Transverse colon (tissue), 4 donors: Measurements from ENCODE around the gene LRP1-AS. TPM values are rescaled to one million over a fixed set of nuclear protein-coding genes. Genes with fewer than 3 reads are reported as not detected.

Experiments used
- DNase-seq: peaks from one replicate; pipeline ENCODE4 v3.0.0-alpha.2; 2019
- H3K27ac ChIP-seq, 4 donors: fragments of 200-600 bp; sonication (generic); 2 replicates each; pipeline ENCODE4 v1.5.1; 2016 to 2018; ENCODE audit warnings: inconsistent platforms in 4 of 4
- H3K27me3 ChIP-seq: fragments of 200-600 bp; sonication (generic); 2 replicates; pipeline ENCODE4 v1.5.1; 2017; ENCODE audit warnings: inconsistent platforms
- H3K36me3 ChIP-seq, 4 donors: fragments of 200-600 bp; sonication (generic); 2 replicates each; pipeline ENCODE4 v1.5.1; 2017 to 2019; ENCODE audit warnings: inconsistent platforms in 4 of 4
- H3K4me1 ChIP-seq, 4 donors: fragments of 200-600 bp; sonication (generic); 2 replicates each; pipeline ENCODE4 v1.5.1; 2017 to 2020; ENCODE audit warnings: inconsistent platforms in 4 of 4
- H3K4me3 ChIP-seq, 4 donors: fragments of 200-600 bp; sonication (generic); 1 replicate in 1 of 4; 2 replicates in 3 of 4; pipeline versions ENCODE4 v1.5.1 to v1.6.1; 2017 to 2019; ENCODE audit warnings: inconsistent platforms in 4 of 4
- H3K9me3 ChIP-seq, 2 donors: fragments of 200-600 bp; sonication (generic); 2 replicates each; pipeline ENCODE4 v1.5.1; 2017 to 2019; ENCODE audit warnings: inconsistent platforms in 2 of 2
- CTCF ChIP-seq, 5 experiments: fragments of 200-600 bp in 3 of 5; fragments of 450-650 bp in 2 of 5; sonication (generic) in 3 of 5; IDR thresholded peaks; 1 replicate in 2 of 5; 2 replicates in 3 of 5; pipeline ENCODE4 v1.5.1; 2016 to 2017; ENCODE audit warnings: antibody characterized with exemption in 5 of 5, inconsistent platforms in 3 of 5, mild to moderate bottlenecking in 2 of 5, moderate library complexity in 1 of 5
- EP300 ChIP-seq: sonication (generic); formaldehyde crosslinking; IDR thresholded peaks from one replicate; pipeline ENCODE4 v1.6.1; 2017; ENCODE audit warnings: antibody characterized with exemption, low read depth
- POLR2A ChIP-seq: fragments of 450-650 bp; IDR thresholded peaks from one replicate; pipeline ENCODE4 v1.6.1; 2016; ENCODE audit warnings: antibody characterized with exemption, mild to moderate bottlenecking, moderate library complexity
- POLR2AphosphoS5 ChIP-seq, 3 donors: sonication (generic); formaldehyde crosslinking; IDR thresholded peaks; one replicate each; pipeline ENCODE4 v1.6.1; 2016; ENCODE audit warnings: antibody characterized with exemption in 3 of 3
- WGBS, 2 donors: methylation state at CpG; one replicate each; pipeline ENCODE4 v1.1.5; 2018; ENCODE audit warnings: low coverage in 1 of 2; 5-methylcytosine and 5-hydroxymethylcytosine counted together
- in situ Hi-C, 4 donors: fragments of 200-750 bp; cut with MboI; loops; one replicate each; pipeline versions ENCODE4 v1.15.0 to v1.15.1; 2017; ENCODE audit warnings: low sequenced_read_pairs in 3 of 4, low pct_ligation_motif_present in 1 of 4, low pct_unique_long_range_greater_than_20kb in 1 of 4
- intact Hi-C: fragments of 100-400 bp; cut with DNase I; formaldehyde crosslinking; loops from one replicate; pipeline ENCODE4 v1.15.1; 2023; ENCODE audit warnings: low total_unique reads
- total RNA-seq, 4 donors: library from RNA; depleted of rRNA; stranded (reverse); fragments of >200 nt; gene quantifications; one replicate each; pipeline ENCODE4 v1.1.0, GENCODE V29; 2016

Gene LRP1-AS
- total RNA-seq, 4 donors from 2014 or later: not detected

DNA sequence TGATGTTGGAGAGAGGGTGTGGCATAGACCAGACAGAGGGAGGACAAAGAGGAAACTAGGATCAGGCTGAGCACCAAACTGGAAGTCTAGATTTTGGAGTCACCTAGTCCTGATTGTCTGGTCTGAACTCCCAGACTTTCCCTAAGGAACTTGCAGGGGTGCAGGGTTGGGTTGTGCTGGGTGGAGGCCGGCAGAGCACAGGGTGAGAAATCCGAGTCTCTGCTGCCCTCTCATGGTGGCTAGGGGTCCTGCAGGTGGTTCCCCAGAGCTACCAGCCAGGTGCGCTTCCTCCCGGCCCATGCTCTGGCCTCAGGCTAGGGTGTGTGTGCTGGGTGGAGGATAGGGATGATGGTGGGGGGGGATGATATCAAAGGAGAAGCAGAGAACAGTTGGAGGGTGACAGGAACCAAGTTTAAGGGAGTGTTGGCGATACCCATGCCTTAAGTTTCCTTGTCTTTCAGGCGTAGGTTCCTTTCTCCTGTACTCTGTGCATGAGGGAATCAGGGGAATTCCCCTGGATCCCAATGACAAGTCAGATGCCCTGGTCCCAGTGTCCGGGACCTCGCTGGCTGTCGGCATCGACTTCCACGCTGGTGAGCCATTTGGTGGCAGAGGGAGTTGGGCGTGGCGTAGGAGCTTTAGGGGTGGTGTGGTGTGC, 35.6 kb upstream of the LRP1-AS start:
- H3K4me3 ChIP-seq: no peak overlapping the region
- TF ChIP-seq CTCF (IDR thresholded peaks at IDR 0.05) (peak; percentile 88 to 94 (median 91)), EP300 (no peak), POLR2A (no peak), POLR2AphosphoS5 (IDR thresholded peaks at IDR 0.05) (peak in 2 of 3 donors; percentile 13 to 16)
- H3K4me1 ChIP-seq: no peaks in the 10 kb centered on the region
- intact Hi-C loops (loop anchor here (2.0 to 10.0 kb wide), 3 partner anchors 58 to 178 kb away; partner anchors contain the start of gene ZBTB39), in situ Hi-C loops (loop anchor here in 3 of 4 donors (5.0 to 25.0 kb wide), 2 partner anchors 61 to 421 kb away; partner anchors contain the start of genes HSD17B6 (in 1 of the 3) and PRIM1 (in 1 of the 3))
- no peaks in the 10 kb centered on the region for H3K9me3 ChIP-seq
- no peaks in the 10 kb centered on the region for H3K27me3 ChIP-seq
- peak; percentile 86 for DNase-seq
- H3K27ac ChIP-seq: no peak overlapping the region
- peaks cover 0 to 31% (median 15%) of the 10 kb centered on the region in 4 donors for H3K36me3 ChIP-seq
- 52% methylated on average over 13 of the region's 13 CpGs; no CpG with 5 or more reads in 1 of the 2 donors for WGBS, 2 donors

DNA sequence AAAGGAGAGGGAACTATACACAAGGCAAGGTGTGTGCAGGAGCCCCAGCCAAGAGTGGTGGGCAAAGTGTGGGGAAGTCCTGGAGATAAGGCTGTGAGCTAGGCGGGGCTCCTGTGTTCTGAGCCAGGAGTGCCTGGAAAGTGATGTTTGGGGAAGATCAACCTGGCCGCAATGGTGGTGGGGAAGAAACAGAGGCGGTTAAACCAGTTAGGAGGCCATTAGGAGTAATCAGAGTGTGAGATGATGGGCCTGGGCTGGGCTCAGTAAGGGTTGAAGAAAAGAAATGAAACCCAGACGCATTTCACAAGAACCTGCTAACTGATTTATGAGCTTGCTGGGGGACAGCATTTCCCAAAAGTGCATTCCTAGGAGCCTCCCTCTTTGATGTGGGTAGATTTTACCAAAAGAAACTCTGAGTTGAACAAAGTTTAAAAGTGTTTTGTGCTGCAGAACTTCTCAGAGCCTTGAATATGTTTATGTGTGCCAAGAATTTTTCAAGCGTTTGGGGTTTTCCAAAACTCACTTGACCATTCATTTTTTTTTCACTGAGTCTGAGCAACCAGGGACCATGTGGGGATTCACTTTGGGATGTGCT, 34.2 kb upstream of the LRP1-AS start:
- H3K36me3 ChIP-seq: peaks cover 0 to 36% (median 15%) of the 10 kb centered on the region in 4 donors
- no peak overlapping the region for H3K4me3 ChIP-seq
- H3K9me3 ChIP-seq: no peaks in the 10 kb centered on the region
- intact Hi-C loops (loop anchor here (2.0 to 10.0 kb wide), 3 partner anchors 57 to 177 kb away; partner anchors contain the start of gene ZBTB39), in situ Hi-C loops (loop anchor here in 3 of 4 donors (5.0 to 25.0 kb wide), 2 partner anchors 59 to 419 kb away; partner anchors contain the start of genes HSD17B6 (in 1 of the 3) and PRIM1 (in 1 of the 3))
- H3K4me1 ChIP-seq: no peaks in the 10 kb centered on the region
- no peak for DNase-seq
- WGBS, 2 donors: 70 to 74% methylated on average over 4 to 5 of the region's 5 CpGs
- TF ChIP-seq POLR2AphosphoS5 (IDR thresholded peaks at IDR 0.05) (peak in 1 of 3 donors; percentile 11), CTCF (IDR thresholded peaks at IDR 0.05) (no peak)
- no peaks in the 10 kb centered on the region for H3K27me3 ChIP-seq
- H3K27ac ChIP-seq: no peak overlapping the region

GRCh38 chr12:57181072-57181471, 33.7 kb upstream of the LRP1-AS start:
- no peak for DNase-seq
- H3K9me3 ChIP-seq: no peaks in the 10 kb centered on the region
- TF ChIP-seq CTCF (IDR thresholded peaks at IDR 0.05): no peak
- no peak for TF ChIP-seq EP300
- TF ChIP-seq POLR2AphosphoS5 (IDR thresholded peaks at IDR 0.05): no peak
- no peak for TF ChIP-seq POLR2A
- H3K4me3 ChIP-seq: no peak overlapping the region
- H3K36me3 ChIP-seq: peaks cover 0 to 32% (median 14%) of the 10 kb centered on the region in 4 donors
- no peaks in the 10 kb centered on the region for H3K27me3 ChIP-seq
- H3K27ac ChIP-seq: no peak overlapping the region
- in situ Hi-C loops (loop anchor here in 3 of 4 donors (5.0 to 25.0 kb wide), 2 partner anchors 59 to 419 kb away; partner anchors contain the start of genes HSD17B6 (in 1 of the 3) and PRIM1 (in 1 of the 3)), intact Hi-C loops (loop anchor here (5.0 to 10.0 kb wide), 2 partner anchors 114 to 176 kb away; partner anchors contain the start of gene ZBTB39)
- WGBS, 2 donors: 77% methylated on average over 9 of the region's 9 CpGs; no CpG with 5 or more reads in 1 of the 2 donors
- no peaks in the 10 kb centered on the region for H3K4me1 ChIP-seq
